Head of caudate nucleus (tissue), 42 donors: ENCODE measurements around the gene PODXL2.

Source experiments
- DNase-seq, 42 donors: peaks; one replicate each; pipeline versions ENCODE4 v3.0.0 to v3.0.0-alpha.2; 2020 to 2021; ENCODE audit warnings: mixed read lengths in 7 of 42
- intact Hi-C: fragments of 100-400 bp; cut with DNase I; formaldehyde crosslinking; loops from one replicate; pipeline ENCODE4 v1.15.0; 2022

PODXL2 gene

DNA sequence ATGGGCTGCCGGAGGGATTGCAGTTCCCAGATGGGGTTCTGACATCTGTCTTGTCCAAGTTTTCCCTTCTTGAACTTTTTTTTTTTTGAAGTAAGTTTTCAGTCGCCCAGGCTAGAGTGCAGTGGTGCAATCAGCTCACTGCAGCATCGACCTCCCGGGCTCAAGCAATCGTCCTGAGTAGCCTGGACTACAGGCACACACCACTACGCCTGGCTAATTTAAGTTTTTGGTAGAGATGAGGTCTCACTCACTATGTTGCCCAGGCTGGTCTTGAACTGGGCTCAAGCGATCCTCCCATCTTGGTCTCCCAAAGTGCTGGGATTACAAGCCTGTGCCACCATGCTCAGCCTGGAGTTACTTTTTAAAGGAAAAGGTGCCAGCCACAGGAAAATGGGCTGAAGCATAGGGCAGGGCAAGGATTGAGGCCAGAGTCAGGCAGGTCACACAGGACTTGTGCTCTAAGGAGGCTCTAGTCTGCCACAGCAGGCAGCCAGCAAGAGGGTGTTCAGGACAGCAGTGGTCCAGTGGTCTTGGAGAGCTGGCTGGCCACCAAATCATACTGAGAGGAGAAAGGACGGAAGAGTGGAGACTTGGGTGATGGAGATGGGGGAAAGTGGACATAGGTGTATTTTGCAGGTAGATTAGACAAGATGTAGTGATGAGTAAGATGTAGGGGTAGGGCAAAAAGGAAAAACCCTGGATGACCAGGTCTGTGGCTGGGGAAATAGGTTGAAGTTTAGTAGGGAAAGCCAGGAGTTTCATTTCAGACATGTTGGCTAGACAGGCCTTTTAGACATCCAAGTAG, 6.0 kb upstream of the PODXL2 start:
- no peak for DNase-seq
- intact Hi-C loops, result no loop called here

DNA sequence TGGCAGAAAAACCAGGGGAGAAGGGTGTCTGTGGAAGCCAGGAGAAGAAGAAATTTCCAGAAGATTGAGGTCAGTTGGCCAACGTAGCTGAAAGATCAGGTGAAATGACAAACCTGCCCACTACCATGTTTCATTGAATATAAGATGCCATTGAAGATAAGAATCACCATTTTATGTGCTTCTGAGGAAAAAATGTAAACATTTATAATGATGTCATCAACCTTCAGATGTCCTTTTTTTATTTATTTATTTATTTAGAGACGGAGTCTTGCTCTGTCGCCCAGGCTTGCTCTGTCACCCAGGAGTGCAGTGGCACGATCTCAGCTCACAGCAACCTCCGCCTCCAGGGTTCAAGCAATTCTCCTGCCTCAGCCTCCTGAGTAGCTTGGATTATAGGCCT, 4.9 kb upstream of the PODXL2 start:
- no peak for DNase-seq

DNA sequence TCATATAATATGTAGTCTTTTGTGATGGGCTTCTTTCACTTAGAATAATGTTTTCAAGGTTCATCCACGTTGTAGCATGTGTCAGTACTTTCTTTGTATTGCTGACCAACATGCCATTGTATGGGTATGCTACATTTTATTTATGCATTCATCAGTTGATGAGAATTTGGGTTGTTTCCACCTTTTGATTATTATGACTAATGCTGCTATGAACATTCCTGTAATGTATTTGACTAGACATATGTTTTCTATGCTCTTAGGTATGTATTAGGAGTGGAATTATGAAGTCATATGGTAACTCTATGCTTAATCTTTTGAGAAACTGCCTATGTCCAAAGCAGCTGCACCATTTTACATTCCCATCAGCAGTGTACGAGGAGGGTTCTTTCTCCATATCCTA, 3.2 kb upstream of the PODXL2 start:
- intact Hi-C loops, result no loop called here
- DNase-seq, result no peak

More for the DNA sequence above, 4.9 kb upstream of the PODXL2 start:
- intact Hi-C loops, result no loop called here

DNA sequence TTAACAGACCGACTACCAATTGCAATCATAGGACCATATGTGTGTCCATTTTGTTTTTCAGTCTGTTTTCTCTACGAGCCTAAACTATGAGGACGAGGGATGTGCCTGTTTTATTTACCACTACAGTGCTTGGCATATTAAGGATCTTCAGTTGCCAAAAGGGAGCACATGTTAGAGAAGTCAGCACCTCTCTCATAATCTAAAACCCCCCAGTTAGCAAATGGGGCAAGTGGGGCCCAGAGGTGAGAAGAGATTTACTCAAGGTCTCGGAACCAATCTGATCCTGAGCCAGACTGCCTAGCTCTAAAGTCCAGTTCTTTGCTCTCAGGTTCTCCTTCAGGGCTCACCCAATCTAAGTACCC, 578 bp upstream of the PODXL2 start:
- intact Hi-C loops, result no loop called here
- DNase-seq, result no peak

DNA sequence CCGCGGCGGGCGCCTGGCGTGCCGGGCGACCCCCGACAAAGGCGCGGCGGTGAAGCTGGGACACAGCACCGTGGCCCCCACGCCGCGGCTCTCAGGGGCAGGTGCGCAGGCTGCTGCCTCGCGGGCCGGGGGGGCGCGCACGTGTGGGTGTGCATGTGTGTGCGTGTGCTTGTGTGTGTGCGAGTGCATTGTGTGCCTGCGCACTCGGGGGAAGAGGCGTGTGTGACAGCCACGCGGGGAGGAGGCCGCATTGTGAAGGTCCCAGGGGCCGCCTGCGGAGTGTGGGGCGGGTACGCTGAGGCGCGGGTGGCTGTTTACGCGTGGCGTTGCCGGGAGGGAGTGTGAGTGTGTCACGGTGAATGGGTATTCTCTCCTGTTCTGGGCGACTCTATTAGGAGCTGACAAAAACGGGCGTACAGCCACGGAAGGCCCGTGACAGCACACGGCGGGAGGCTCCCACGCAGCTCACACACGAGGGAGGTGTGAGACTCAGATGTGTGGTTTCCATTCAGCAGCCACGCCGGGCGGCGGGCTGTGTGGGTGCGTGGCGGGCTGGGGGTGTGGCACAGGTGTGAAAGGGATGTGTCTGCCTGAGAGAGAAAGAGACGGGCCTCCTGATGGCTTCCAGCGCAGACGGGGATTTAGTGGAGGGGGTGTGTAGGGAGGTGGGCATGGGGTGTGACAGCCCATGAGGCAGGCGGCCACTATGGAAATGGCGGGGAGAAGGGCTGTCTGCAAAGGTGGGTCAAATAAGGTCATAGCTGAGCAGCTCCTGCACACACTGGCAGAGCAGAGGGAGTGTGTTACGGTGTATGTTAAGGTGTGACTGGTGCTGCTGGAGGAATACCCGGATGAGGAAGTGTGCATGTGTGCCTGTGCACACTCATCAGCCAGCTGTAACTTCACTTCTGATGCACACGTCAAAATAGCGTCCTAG, 750 bp downstream of the PODXL2 start:
- DNase-seq, result peak; percentile 16 to 85 (median 62)
- intact Hi-C loops, result no loop called here

DNA sequence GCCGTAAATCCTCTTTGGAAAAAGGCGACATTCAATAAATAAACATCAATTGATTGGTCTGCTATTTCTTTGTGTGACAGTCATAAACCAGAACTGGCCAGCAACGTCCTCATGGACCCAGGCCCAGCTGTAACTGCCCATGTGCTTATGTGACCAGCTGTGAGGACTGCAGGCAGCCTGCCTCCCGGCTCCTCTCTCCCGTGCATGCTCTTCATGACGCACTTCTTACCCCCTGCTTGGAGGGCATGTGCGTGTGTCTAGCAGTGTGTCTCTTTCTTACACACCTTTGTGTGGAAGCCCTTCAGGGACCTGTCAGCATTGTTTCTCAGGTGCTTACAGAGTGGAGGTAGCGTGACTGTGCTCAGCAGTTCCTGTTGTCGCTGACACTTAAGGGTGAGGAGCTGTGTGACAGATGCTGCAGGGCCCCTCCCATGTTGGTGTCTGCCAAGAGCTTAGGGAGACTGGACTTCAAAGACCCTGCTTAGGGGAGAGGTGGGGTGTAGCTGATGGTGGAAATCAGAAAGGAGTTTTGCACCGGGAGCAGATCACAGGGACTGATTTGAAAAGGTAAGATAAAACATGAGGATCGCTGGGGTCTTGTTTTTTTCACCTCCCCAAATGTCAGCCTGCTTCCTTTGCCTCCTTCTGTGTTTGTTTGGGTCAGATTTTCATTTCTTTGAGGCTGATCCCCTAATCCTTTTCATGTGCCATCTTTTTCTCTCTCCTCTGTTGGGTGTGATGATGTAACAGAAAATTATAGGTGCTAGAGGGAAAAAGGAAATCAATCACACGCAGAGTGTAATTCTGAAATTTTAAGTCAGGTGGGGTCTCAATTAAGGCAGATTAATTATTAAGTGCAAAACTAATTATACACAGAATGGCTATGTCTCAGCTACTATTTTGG, 2.1 kb downstream of the PODXL2 start:
- DNase-seq, result no peak
- intact Hi-C loops, result no loop called here

DNA sequence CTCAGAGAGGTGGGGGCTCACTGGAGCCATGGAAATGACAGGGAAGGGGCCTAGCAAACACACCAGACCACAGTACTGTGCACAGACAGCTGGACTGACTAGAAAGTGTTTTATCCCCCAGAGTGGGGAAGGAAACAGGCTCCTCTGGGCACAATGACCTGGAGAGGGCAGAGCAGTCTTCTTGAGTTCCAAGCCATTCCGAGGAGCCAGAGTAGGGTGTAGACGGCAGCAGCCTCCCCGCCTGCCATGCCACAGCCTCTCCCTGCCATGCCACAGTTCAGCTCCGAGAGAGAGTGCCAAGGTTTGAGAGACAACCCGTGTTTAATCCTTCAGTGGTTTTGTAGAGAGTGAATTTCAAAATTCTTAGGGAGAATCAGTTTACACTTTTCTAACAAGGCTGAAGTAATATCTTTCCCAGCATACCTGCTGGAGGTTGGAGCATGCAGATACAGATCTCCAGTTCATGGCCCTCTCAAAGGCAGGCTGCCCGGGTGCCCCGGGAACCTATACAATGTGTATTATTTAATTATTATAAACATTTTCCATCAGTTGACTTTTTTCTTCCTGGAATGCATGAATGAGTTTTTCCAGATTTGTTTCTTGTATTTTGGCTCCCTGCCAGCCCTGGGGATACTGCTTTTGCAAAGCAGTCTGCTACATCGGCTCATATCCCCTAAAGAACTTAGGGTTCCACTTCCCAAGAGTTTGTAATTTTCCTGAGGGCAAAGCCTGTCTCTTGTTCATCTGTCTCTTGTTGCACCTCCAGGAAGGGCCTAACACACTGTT, 3.2 kb downstream of the PODXL2 start:
- DNase-seq, result no peak
- intact Hi-C loops, result no loop called here

DNA sequence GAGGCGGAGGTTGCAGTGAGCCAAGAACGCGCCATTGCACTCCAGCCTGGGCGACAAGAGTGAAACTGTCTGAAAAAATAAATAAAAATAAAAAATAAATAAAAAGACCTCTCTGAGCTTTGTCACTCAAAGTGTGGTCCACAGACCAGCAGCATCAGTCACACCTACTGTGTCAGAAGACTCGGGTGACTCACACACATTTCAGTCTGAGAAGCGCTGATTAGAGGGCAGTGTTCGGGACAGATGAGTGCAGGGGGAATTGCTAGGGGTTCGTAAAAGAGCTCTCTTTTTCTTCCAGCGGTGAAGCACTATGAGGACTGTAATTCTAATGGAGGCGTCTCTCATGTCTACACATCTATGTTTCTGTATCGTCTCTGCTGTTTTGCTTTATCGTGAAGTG, 5.7 kb downstream of the PODXL2 start:
- intact Hi-C loops, result no loop called here
- DNase-seq, result no peak

DNA sequence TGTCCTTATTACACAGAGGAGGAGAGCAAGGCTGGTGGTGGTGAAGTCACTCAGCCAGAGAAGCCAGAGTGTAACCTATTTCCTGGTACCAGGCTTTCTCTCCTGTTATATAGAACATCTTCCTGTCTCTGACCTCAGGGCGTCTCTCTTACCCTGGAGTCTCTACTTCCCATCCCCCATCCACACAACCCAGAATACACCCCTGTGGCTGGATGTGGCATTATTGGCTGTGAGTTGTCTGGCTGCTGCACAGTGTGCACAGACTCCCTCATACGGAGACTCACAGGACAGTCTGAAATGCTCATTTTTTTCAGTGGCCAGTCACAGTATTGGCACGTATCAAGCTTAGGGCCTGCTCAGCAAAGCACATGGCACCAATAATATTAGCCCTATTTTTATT, 8.6 kb downstream of the PODXL2 start:
- intact Hi-C loops, result no loop called here

DNA sequence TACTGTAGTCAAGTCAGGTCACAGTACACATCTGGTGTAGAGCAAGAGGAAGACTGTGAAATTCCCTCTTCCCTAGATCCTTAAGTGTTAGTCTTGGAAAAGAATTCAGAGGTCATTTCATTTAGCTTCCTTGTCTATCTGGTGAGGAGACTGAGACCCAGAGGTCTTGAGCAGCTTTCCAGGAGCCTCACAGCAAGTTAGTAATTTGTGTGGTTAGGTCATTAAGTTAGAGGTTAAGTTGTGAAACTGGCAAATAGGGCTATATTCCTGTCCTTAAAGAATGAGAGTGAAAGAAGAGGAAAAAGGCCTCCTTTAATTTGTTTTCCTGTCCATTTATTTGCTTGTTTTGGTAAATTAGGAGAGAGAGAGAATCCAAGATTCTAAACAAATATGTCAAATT, 9.0 kb downstream of the PODXL2 start:
- no peak for DNase-seq
- intact Hi-C loops, result no loop called here

More for the DNA sequence above, 8.6 kb downstream of the PODXL2 start:
- no peak for DNase-seq

DNA sequence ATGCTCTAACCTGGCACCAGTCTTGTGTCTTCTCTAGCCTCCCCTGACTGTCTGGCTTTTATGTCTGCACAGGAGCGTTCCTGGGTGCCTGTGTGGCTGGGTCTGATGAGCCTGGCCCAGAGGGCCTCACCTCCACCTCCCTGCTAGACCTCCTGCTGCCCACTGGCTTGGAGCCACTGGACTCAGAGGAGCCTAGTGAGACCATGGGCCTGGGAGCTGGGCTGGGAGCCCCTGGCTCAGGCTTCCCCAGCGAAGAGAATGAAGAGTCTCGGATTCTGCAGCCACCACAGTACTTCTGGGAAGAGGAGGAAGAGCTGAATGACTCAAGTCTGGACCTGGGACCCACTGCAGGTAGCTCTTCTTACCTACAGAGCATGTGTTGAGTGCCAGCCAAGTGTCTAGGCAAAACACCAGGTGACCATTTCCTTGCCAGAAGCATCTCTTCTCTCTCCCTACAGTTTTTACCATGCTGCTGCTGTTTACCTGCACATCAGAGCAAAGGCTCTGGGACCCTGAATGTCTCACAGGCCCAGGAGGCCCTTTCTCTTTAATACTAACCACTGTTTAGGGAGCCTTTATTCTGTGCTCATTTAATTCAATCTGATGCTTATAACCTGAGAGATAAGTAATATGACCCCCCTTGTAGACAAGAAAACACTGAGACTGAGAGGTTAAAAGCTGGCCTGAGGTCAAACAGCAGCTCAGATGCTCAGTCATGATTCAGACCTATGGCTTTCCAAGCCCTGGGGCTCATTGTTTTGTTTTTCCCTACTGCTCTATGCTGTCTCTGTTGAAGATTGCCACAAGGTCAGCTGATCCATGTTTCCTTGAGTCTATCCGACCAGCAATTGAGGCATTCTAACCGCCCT, 10.4 kb downstream of the PODXL2 start:
- DNase-seq, result no peak
- intact Hi-C loops, result no loop called here

DNA sequence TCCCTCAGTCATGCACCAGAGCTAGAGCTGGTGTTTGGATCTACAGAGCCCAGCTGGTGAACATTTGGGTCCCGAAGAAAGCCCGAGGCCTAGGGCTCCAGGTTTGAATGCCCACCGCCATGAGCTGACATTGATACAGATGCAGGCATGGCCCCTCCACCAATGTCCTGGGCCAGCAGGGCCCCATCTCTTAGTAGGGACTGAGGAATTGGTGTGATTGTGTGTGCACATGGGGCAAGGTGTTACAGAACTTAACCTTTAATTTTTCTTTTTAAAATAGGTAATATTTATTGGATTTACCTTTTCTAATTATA, 11.0 kb downstream of the PODXL2 start:
- intact Hi-C loops, result no loop called here
- no peak for DNase-seq

DNA sequence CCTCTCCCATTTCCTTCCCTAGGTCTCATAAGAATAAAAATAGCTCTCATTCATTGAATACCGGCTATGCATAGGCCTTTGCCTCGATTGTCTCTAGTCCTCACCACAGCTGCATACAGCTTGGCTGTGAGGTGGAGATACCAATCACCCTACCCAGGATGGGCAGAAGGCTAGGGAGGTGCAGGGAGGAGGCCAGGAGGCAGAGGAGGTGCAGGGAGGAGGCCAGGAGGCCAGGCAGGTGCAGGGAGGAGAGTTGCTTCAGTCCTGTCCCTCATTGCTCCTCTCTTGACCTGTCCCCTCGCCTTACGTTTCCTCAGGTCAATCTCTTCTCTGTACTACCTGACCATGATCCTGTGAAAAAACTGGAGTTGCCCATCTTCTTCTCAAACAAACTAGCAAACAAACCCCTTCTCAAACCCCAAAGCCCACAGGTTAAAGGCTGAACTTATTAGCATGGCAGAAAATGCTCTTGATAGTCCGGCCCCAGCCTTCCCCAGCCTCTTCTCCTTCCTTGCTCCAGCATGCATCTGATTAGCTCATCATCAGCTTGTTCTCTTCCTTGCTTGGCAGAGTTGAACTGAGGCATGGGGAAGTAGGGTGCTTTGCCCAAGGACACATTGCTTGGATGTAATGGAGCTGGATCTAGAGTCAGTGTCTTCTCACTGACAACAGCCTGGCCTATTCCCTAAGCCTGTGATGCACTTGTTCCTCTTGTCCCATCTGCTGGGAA, 15.8 kb downstream of the PODXL2 start:
- intact Hi-C loops, result no loop called here
- no peak for DNase-seq

DNA sequence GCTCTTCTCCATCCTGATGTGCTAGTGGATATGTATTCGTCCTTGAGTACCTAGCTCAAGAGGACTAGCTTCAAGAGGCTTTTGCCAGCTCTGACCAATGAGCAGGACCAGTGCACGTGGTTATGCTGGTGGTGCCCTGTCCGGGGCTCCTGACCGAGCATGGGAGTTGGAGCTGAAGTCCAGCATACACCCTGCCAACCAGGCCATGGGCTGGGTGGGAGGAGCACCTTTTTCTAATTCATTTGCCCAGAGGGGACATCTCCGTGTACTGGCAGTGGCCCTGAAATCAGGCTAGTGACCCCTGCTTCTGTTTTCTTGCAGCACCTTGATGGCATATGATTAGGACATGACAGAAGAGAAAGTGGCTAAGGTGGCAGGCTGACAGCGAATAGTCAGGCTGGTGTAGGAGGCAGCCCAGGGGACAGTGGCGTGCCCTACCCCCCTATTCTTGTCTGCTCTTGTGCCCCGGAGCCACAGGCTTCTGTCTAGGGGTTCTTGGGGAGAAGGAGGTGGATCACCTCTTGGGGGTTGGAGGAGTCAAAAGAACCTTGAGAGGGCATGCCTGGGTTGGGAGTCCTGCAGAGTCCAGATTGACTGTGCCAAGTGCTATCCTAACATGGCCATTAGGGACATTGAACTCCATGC, 16.5 kb downstream of the PODXL2 start:
- intact Hi-C loops, result no loop called here
- no peak for DNase-seq

DNA sequence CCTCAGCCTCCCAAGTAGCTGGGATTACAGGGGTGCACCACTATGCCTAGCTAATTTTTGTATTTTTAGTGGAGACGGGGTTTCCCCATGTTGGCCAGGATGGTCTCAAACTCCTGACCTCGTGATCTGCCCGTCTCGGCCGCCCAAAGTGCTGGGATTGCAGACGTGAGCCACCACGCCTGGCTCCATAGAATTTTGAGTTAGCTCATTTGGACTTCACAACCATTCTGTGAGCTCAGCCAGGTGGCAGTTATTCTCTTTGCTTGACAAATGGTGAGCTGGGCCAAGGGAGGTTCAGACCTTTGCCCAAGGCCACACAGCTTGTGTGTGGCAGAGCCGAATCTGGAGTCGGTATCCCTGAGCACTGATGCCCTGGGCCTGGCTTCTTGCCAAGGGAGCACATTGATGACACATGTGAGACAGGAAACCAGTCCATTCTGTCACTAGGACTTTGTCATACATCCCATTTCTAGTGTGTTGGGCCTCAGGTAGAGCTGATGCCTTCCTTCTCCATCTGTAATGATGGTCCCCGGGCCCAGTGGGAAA, 17.6 kb downstream of the PODXL2 start:
- intact Hi-C loops, result no loop called here
- DNase-seq, result no peak

DNA sequence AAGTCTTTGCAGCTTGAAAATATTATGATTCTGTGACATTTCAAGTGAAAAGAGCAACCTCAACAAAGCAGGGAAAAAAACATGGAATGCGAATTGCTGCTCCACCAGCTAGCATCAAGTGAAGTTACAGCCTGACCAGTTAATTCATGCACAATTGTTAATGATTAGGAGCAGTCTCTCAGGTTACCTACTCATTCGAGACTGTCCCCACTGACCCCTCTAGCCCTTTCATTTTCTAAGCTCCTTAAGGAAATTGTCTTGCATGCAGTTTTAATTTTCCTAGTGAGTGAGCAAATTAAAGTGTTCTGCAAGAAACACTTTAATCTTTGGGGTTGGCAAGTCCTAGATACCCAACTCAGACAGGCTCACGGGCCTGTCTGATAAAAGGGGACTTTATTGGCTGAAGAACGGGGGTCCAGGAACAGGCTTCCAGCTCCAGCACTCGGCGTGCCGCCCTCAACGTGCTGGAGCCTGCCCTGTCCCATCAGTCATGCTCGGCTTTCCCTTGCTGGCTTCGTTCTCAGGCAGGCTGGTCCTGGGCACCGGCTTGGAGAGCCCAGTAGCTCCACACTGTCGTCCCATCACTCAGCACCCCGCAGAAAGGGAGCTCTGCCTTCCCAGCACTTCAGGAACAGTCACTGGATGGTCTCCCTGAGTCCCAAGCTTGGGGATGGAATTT, 18.3 kb downstream of the PODXL2 start:
- DNase-seq, result no peak
- intact Hi-C loops, result no loop called here
